Natural killer cell (primary cell): ENCODE measurements around the gene PFDN4. TPM values are rescaled to one million over a fixed set of nuclear protein-coding genes. Genes with fewer than 3 reads are reported as not detected.
"Not testable (repeated sequence)": the region's sequence is repeated elsewhere in the genome, so short reads cannot be mapped to it uniquely, and the experiment has no call there.

Experiments
- ATAC-seq, 3 donors: fragments of 150-1000 bp in 2 of 3; fragments of 200-7000 bp in 1 of 3; cut with Tn5 transposase; 1 replicate in 1 of 3; 2 replicates in 2 of 3; pipeline ENCODE4 v1.10.0; 2021; ENCODE audit warnings: mild to moderate bottlenecking in 2 of 3, moderate library complexity in 2 of 3
- DNase-seq, 2 donors: peaks; one replicate each; pipeline versions ENCODE4 v3.0.0 to v3.0.0-alpha.2; 2013 to 2021; ENCODE audit warnings: mixed read lengths in 1 of 2
- H3K27ac ChIP-seq: one replicate; pipeline ENCODE4 v1.5.1; 2013; ENCODE audit warnings: mild to moderate bottlenecking, low read length
- H3K27me3 ChIP-seq: one replicate; pipeline ENCODE4 v1.6.1; 2013; ENCODE audit warnings: low read length; ENCODE audit not compliant: control insufficient read depth, insufficient read depth
- H3K36me3 ChIP-seq: one replicate; pipeline ENCODE4 v1.6.1; 2013; ENCODE audit warnings: low read length; ENCODE audit not compliant: control insufficient read depth, insufficient read depth
- H3K4me1 ChIP-seq: one replicate; pipeline ENCODE4 v1.6.1; 2013; ENCODE audit warnings: low read length; ENCODE audit not compliant: control insufficient read depth, insufficient read depth
- H3K4me3 ChIP-seq: one replicate; pipeline ENCODE4 v1.5.1; 2013; ENCODE audit warnings: low read length
- H3K9me3 ChIP-seq: one replicate; pipeline ENCODE4 v1.6.1; 2013; ENCODE audit warnings: low read length; ENCODE audit not compliant: control insufficient read depth, insufficient read depth
- H3K27ac Mint-ChIP-seq, 2 donors: one replicate each; pipeline ENCODE4 v1.8.0; 2022; ENCODE audit warnings: mild to moderate bottlenecking in 2 of 2, mixed read lengths in 2 of 2, moderate library complexity in 1 of 2
- H3K27me3 Mint-ChIP-seq, 2 donors: one replicate each; pipeline ENCODE4 v1.8.0; 2022; ENCODE audit warnings: low read depth in 2 of 2, mixed read lengths in 2 of 2
- H3K36me3 Mint-ChIP-seq: one replicate; pipeline ENCODE4 v1.8.0; 2022; ENCODE audit warnings: mixed read lengths
- H3K4me1 Mint-ChIP-seq, 2 donors: one replicate each; pipeline ENCODE4 v1.8.0; 2022; ENCODE audit warnings: mixed read lengths in 2 of 2
- H3K4me3 Mint-ChIP-seq: one replicate; pipeline ENCODE4 v1.8.0; 2022; ENCODE audit warnings: mild to moderate bottlenecking, moderate library complexity, mixed read lengths
- H3K9me3 Mint-ChIP-seq, 2 donors: one replicate each; pipeline ENCODE4 v1.8.0; 2022; ENCODE audit warnings: mixed read lengths in 2 of 2
- WGBS: methylation state at CpG from one replicate; pipeline ENCODE4 v1.1.7; 2013; ENCODE audit warnings: missing lambda C conversion rate; ENCODE audit not compliant: insufficient coverage; 5-methylcytosine and 5-hydroxymethylcytosine counted together
- intact Hi-C: fragments of 100-400 bp; cut with micrococcal nuclease; formaldehyde crosslinking; loops from one replicate; pipeline ENCODE4 v1.14.2; 2022
- total RNA-seq, 4 donors: library from RNA; stranded (reverse); fragments of 120-200 nt in 1 of 4; gene quantifications; one replicate each; pipeline versions ENCODE4 v1.2.3 to v1.2.4, GENCODE V29; 2013 to 2022
- TF ChIP-seq, protein P1 (sequence below): fragments of 200-600 bp; IDR thresholded peaks from one replicate; pipeline ENCODE4 v1.8.0; 2022; ENCODE audit warnings: antibody characterized with exemption

The PFDN4 gene
- total RNA-seq, 3 donors from 2014 or later (not counting 1 experiment from before 2014, with no cell fraction given) = 16.5 to 22.2 (median 17.1) TPM

DNA sequence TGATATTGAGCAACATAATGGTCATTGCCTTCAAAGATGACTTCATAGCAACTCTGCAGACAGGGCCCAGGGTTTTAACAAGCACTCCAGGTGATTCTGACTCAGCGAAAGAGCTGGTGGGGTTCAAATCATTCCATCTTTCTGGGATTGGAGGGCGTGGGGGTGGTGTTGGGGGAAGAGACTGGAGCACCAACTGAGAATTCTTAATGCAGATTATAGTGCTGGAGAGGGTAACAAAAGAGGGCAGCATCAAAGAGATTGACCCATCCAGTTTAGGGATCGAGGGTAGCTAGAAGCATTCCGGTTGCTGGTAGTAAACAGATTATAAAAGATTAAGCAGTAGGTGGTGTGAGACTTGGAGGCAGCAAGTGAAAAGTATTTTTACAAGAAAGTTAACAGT, 15.9 kb downstream of the PFDN4 start:
- no peak for DNase-seq
- Mint-ChIP-seq H3K27me3 (no peaks in the 10 kb centered on the region), H3K27ac (no peak overlapping the region), H3K4me1 (peaks cover 12 to 18% of the 10 kb centered on the region in 2 donors), H3K4me3 (no peak overlapping the region), H3K9me3 (peaks cover 2 to 3% of the 10 kb centered on the region in 2 donors), H3K36me3 (no peaks in the 10 kb centered on the region)
- ATAC-seq = no peak
- no peaks in the 10 kb centered on the region for H3K4me1 ChIP-seq
- H3K9me3 ChIP-seq = no peaks in the 10 kb centered on the region
- WGBS = 92% methylated on average over 4 of the region's 4 CpGs
- H3K27ac ChIP-seq = no peak overlapping the region
- H3K4me3 ChIP-seq = no peak overlapping the region
- no peaks in the 10 kb centered on the region for H3K27me3 ChIP-seq
- TF ChIP-seq, protein P1, sequence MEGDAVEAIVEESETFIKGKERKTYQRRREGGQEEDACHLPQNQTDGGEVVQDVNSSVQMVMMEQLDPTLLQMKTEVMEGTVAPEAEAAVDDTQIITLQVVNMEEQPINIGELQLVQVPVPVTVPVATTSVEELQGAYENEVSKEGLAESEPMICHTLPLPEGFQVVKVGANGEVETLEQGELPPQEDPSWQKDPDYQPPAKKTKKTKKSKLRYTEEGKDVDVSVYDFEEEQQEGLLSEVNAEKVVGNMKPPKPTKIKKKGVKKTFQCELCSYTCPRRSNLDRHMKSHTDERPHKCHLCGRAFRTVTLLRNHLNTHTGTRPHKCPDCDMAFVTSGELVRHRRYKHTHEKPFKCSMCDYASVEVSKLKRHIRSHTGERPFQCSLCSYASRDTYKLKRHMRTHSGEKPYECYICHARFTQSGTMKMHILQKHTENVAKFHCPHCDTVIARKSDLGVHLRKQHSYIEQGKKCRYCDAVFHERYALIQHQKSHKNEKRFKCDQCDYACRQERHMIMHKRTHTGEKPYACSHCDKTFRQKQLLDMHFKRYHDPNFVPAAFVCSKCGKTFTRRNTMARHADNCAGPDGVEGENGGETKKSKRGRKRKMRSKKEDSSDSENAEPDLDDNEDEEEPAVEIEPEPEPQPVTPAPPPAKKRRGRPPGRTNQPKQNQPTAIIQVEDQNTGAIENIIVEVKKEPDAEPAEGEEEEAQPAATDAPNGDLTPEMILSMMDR = no peak
- intact Hi-C loops = no loop called here
- H3K36me3 ChIP-seq = peaks cover 9% of the 10 kb centered on the region

DNA sequence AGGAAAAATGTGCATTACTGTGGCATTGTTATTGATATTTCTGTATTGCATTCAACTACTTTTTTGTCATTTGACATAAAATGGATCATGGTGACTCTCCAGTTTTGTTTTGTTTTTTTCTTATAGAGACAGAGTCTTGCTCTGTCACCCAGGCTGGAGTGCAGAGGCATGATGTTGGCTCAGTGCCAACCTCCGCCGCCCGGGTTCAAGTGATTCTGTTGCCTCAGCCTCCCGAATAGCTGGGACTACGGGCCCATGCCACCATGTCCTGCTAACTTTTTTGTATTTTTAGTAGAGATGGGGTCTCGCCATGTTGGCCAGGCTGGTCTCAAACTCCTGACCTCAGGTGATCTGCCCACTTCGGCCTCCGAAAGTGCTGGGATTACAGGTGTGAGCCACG, 16.8 kb downstream of the PFDN4 start:
- 88% methylated on average over 9 of the region's 9 CpGs for WGBS
- H3K4me1 ChIP-seq = not testable (repeated sequence)

DNA sequence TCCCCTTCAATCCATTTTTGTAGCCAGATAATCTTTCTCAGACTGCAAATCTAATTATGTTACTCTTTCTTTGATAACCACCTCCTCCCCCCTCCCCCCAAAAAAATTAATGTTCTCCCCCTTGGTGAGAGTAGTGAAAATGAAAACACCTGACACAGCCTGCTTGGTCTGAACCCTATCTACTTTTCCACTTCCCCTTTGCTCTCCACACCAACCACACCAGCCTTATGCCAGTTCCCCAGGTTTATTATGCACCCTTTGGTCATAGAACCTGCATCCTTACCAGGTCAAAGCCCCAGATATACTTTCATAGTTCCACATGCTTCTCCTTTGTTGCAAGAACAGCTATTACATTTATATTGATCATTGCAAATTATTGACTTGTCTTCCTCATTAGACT, 19.4 kb downstream of the PFDN4 start:
- Histone ChIP-seq H3K27me3 (no peaks in the 10 kb centered on the region), H3K27ac (no peak overlapping the region), H3K36me3 (no peaks in the 10 kb centered on the region), H3K9me3 (peaks cover under 1% of the 10 kb centered on the region), H3K4me3 (no peak overlapping the region), H3K4me1 (no peaks in the 10 kb centered on the region)
- H3K4me3 Mint-ChIP-seq = no peak overlapping the region
- intact Hi-C loops = no loop called here
- ATAC-seq (no peak), DNase-seq (no peak)
- H3K27me3 Mint-ChIP-seq = peaks cover 0 to 6% of the 10 kb centered on the region in 2 donors
- H3K36me3 Mint-ChIP-seq = no peaks in the 10 kb centered on the region
- H3K9me3 Mint-ChIP-seq = peaks cover 2 to 5% of the 10 kb centered on the region in 2 donors
- TF ChIP-seq, protein P1 = no peak
- no peak overlapping the region for H3K27ac Mint-ChIP-seq
- peaks cover 0 to 4% of the 10 kb centered on the region in 2 donors for H3K4me1 Mint-ChIP-seq

More for the DNA sequence above, 16.8 kb downstream of the PFDN4 start:
- ATAC-seq, H3K9me3 Mint-ChIP-seq, H3K4me3 Mint-ChIP-seq, H3K27me3 ChIP-seq, DNase-seq, H3K4me3 ChIP-seq, intact Hi-C loops, H3K27me3 Mint-ChIP-seq, H3K36me3 ChIP-seq, H3K36me3 Mint-ChIP-seq, H3K27ac ChIP-seq, H3K9me3 ChIP-seq, H3K27ac Mint-ChIP-seq: not testable (repeated sequence)
- H3K4me1 Mint-ChIP-seq = peaks cover 12 to 18% of the 10 kb centered on the region in 2 donors

DNA sequence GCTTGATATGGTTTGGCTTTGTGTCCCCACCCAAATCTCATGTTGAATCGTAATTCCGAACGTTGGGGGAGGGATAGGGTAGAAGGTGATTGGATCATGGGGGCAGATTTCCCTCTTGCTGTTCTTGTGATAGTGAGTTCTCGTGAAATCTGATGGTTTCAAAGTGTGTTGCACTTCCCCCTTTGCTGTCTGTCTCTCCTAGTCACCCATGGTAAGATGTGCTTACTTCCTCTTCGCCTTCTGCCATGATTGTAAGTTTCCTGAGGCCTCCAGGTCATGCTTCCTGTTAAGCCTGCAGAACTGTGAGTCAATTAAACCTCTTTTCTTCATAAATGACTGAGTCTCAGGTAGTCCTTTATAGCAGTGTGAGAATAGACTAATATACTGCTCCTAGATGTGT, 19.9 kb downstream of the PFDN4 start:
- peaks cover 2 to 8% of the 10 kb centered on the region in 2 donors for H3K9me3 Mint-ChIP-seq
- no peak for DNase-seq
- H3K27me3 Mint-ChIP-seq = peaks cover 0 to 6% of the 10 kb centered on the region in 2 donors
- H3K9me3 ChIP-seq = peaks cover 6% of the 10 kb centered on the region
- TF ChIP-seq, protein P1 = no peak
- no peak overlapping the region for H3K4me3 ChIP-seq
- H3K4me1 Mint-ChIP-seq = no peaks in the 10 kb centered on the region
- no peaks in the 10 kb centered on the region for H3K4me1 ChIP-seq
- H3K27me3 ChIP-seq = no peaks in the 10 kb centered on the region
- no peak overlapping the region for H3K27ac ChIP-seq
- intact Hi-C loops = no loop called here
- H3K36me3 Mint-ChIP-seq = no peaks in the 10 kb centered on the region
- no peak overlapping the region for H3K4me3 Mint-ChIP-seq
- ATAC-seq = no peak
- no peak overlapping the region for H3K27ac Mint-ChIP-seq
- no peaks in the 10 kb centered on the region for H3K36me3 ChIP-seq
- WGBS = 85% methylated on average over 5 of the region's 5 CpGs
